OCI-LY3 (cell line): ENCODE measurements around the gene PTPRH.

Experiments used
- H2AFZ ChIP-seq: fragments of 200-600, 300-600 bp; shearing (Covaris generic); 2 replicates; pipeline ENCODE4 v1.6.0; 2014; ENCODE audit warnings: antibody characterized with exemption, low read depth, low read length
- H3K27ac ChIP-seq: fragments of 200-600, 300-600 bp; sonication (generic); 2 replicates; pipeline ENCODE4 v1.5.1; 2014; ENCODE audit warnings: mild to moderate bottlenecking, low read length, moderate library complexity, mixed read lengths
- H3K27me3 ChIP-seq: fragments of 200-600, 300-600 bp; sonication (generic); 2 replicates; pipeline ENCODE4 v1.6.1; 2014; ENCODE audit warnings: low read depth, low read length, mixed read lengths
- H3K36me3 ChIP-seq: fragments of 200-600, 300-600 bp; sonication (generic); replicated peaks from 2 replicates; pipeline ENCODE3; 2014; ENCODE audit warnings: low read depth, low read length, mixed read lengths
- H3K4me1 ChIP-seq: fragments of 300-600, 200-600 bp; sonication (generic); 2 replicates; pipeline ENCODE4 v1.6.1; 2014; ENCODE audit warnings: low read length, mixed read lengths
- H3K4me2 ChIP-seq: fragments of 200-600, 300-600 bp; sonication (generic); 2 replicates; pipeline ENCODE4 v1.6.1; 2014; ENCODE audit warnings: low read length, mixed read lengths
- H3K4me3 ChIP-seq: fragments of 300-600, 200-600 bp; sonication (generic); 2 replicates; pipeline ENCODE4 v1.5.1; 2014; ENCODE audit warnings: antibody characterized with exemption, mild to moderate bottlenecking, low read length, moderate library complexity
- H3K79me2 ChIP-seq: fragments of 300-600, 200-600 bp; shearing (Covaris generic); 2 replicates; pipeline ENCODE4 v1.6.1; 2014; ENCODE audit warnings: mild to moderate bottlenecking, low read length, mixed read lengths
- H3K9ac ChIP-seq: fragments of 300-600, 200-600 bp; shearing (Covaris generic); 2 replicates; pipeline ENCODE4 v1.6.0; 2014; ENCODE audit warnings: mild to moderate bottlenecking, low read length, moderate library complexity
- H3K9me3 ChIP-seq: fragments of 200-600, 300-600 bp; shearing (Covaris generic); 2 replicates; pipeline ENCODE4 v1.6.1; 2014; ENCODE audit warnings: low read length, mixed read lengths; ENCODE audit not compliant: insufficient read depth
- H4K20me1 ChIP-seq: fragments of 200-600, 300-600 bp; sonication (generic); 2 replicates; pipeline ENCODE4 v1.6.1; 2016; ENCODE audit warnings: low read length, mixed read lengths; ENCODE audit not compliant: insufficient read depth
- EZH2phosphoT487 ChIP-seq: fragments of 200-600 bp; shearing (Covaris generic); IDR thresholded peaks from 2 replicates; pipeline ENCODE4 v1.6.1; 2018; ENCODE audit warnings: antibody characterized with exemption, mixed run types, low read depth
- TF ChIP-seq, protein P1 (sequence below): fragments of 200-600, 300-600 bp; sonication (generic); IDR thresholded peaks from 2 replicates; pipeline ENCODE4 v1.5.1; 2014; ENCODE audit warnings: antibody characterized with exemption, low read length, low read depth

Gene PTPRH

DNA sequence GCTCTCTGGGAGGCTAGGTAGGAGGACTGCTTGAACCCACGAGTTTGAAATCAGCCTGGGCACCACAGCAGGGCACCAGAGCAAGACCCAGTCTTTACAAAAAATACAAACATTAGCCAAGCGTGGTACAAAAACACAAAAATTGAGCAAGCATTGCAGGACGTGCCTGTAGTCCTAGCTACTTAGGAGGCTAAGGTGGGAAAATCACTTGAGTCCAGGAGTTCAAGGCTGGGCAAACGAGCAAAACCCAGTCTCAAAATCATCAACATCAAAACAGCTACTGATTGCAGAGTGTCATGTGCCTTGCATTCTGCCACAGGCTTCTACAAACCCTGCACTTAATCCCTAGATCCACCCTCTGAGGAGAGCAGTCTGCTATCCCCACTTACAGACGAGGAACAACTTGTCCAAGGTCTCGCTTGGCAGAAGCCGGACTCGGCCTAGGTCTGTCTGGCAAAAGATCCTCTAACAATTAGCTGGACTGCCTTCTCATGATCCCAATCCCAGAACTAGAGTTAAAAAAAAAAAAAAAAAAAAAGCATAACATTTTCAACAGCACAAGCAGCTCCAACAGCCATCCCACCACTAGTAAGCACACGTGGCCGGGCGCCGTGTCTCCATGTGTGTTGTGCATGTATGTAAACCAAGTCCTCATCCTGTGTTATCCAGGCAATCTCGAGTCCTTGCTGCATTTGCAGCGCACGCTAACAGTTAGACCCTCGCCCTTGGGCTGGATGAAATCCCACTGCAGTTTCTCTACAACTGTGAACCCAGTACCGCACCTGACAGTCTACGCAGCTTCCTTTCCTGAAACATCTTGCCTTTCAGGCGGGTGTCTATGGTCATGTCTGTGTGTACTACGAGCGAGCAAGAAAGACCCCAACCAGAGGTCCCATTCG, 47.5 kb upstream of the PTPRH start:
- Histone ChIP-seq H3K27me3 (no peaks in the 10 kb centered on the region), H3K36me3 (peaks cover 47% of the 10 kb centered on the region), H3K9ac (peak overlapping the region; percentile 99), H3K27ac (peak overlapping the region; percentile 99), H3K9me3 (no peaks in the 10 kb centered on the region), H3K4me1 (peaks cover 50% of the 10 kb centered on the region), H4K20me1 (peaks cover 39% of the 10 kb centered on the region), H2AFZ (no peak overlapping the region), H3K79me2 (peaks cover 78% of the 10 kb centered on the region), H3K4me3 (peak overlapping the region; percentile 97), H3K4me2 (peak overlapping the region; percentile 100)
- TF ChIP-seq, protein P1, sequence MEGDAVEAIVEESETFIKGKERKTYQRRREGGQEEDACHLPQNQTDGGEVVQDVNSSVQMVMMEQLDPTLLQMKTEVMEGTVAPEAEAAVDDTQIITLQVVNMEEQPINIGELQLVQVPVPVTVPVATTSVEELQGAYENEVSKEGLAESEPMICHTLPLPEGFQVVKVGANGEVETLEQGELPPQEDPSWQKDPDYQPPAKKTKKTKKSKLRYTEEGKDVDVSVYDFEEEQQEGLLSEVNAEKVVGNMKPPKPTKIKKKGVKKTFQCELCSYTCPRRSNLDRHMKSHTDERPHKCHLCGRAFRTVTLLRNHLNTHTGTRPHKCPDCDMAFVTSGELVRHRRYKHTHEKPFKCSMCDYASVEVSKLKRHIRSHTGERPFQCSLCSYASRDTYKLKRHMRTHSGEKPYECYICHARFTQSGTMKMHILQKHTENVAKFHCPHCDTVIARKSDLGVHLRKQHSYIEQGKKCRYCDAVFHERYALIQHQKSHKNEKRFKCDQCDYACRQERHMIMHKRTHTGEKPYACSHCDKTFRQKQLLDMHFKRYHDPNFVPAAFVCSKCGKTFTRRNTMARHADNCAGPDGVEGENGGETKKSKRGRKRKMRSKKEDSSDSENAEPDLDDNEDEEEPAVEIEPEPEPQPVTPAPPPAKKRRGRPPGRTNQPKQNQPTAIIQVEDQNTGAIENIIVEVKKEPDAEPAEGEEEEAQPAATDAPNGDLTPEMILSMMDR: no peak
- TF ChIP-seq EZH2phosphoT487: no peak

DNA sequence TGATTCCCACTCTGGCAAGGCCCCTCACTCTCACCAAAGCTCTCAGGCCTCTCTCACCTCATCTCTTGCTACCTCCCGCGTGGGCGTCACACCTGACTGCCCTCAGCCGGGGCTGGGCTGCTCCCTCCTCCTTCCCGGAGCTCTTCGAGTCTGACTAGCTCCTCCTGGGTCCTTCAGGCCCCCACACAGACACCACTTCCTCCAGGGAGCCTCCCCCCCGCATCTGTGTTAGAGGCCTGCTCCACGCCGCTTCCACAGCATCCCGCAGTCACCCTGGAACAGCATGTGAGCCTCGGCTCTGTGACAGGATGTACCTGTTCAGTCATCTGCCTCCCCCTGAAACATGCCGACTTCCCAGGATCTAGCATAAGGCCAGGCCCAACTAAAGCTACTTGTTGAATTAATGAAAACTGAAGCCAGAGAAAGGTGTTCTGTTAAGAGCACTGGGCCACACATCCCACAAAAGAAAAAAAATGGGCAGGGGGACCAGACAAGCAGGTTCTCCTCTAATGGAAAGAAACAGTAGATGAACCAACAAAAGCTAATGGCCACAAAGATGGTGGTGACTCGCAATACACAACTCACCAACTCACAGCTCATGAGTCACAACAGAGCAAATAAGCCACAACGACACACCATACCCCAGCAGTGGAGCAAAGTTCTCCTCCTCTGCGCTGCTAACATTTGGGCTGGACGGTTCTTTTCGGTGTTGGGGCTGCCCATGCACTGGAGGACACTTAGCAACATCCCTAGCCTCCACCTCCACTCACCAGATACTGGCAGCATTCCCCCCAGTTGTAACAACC, 46.5 kb upstream of the PTPRH start:
- TF ChIP-seq, protein P1: no peak
- TF ChIP-seq EZH2phosphoT487: no peak

DNA sequence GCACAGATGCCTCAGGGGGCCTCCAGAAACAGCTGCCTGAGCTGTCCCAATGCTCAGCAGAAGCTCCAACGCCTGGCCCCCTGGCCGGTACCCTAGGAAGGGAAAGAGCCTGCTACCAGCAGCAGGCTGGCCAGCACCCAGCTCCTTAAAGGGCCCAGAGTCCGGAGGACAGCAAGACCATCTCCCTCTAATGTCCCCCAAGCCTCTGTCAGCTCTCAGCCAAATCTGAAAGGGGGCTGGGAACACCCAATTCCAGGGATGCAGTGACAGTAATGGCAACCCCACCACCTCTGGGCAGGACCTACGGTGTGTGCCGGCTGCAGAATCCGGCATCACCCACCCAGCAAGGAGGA, 45.3 kb upstream of the PTPRH start:
- Histone ChIP-seq H3K4me1 (peaks cover 51% of the 10 kb centered on the region), H3K9me3 (no peaks in the 10 kb centered on the region), H3K4me3 (peak overlapping the region; percentile 97), H3K9ac (peak overlapping the region; percentile 99), H3K4me2 (peak overlapping the region; percentile 100), H3K27ac (peak overlapping the region; percentile 99), H3K27me3 (no peaks in the 10 kb centered on the region), H3K79me2 (peaks cover 96% of the 10 kb centered on the region), H2AFZ (no peak overlapping the region), H4K20me1 (peaks cover 62% of the 10 kb centered on the region), H3K36me3 (peaks cover 66% of the 10 kb centered on the region)
- no peak for TF ChIP-seq EZH2phosphoT487
- TF ChIP-seq, protein P1: no peak

More for the DNA sequence above, 46.5 kb upstream of the PTPRH start:
- Histone ChIP-seq H3K27me3 (no peaks in the 10 kb centered on the region), H3K4me3 (peak overlapping the region; percentile 97), H3K4me2 (peak overlapping the region; percentile 100), H3K79me2 (peaks cover 88% of the 10 kb centered on the region), H3K9me3 (no peaks in the 10 kb centered on the region), H3K4me1 (peaks cover 59% of the 10 kb centered on the region), H3K9ac (peak overlapping the region; percentile 99), H4K20me1 (peaks cover 49% of the 10 kb centered on the region), H3K36me3 (peaks cover 56% of the 10 kb centered on the region), H2AFZ (no peak overlapping the region), H3K27ac (peak overlapping the region; percentile 99)
